HepG2 (cell line): ENCODE data around the gene RHBDF2. TPM values are rescaled to one million over a fixed set of nuclear protein-coding genes. Genes with fewer than 3 reads are reported as not detected.
A peak's percentile ranks its signal among the peaks of the same experiment; 100 is the strongest.

Experiments
- ATAD3A ChIP-seq: sonication (generic); formaldehyde crosslinking; IDR thresholded peaks from 2 replicates; pipeline ENCODE4 v1.4.0; 2020; ENCODE audit warnings: missing genetic modification reagents
- CERS6 ChIP-seq: sonication (generic); formaldehyde crosslinking; IDR thresholded peaks from 2 replicates; pipeline ENCODE4 v1.5.0; 2020; ENCODE audit warnings: missing genetic modification reagents
- DMTF1 ChIP-seq: sonication (generic); formaldehyde crosslinking; IDR thresholded peaks from 2 replicates; pipeline ENCODE4 v1.4.0; 2020; ENCODE audit warnings: mild to moderate bottlenecking, missing genetic modification reagents
- GATAD2A ChIP-seq: IDR thresholded peaks from 2 replicates; pipeline ENCODE4 v1.6.1; 2016
- GZF1 ChIP-seq: sonication (generic); formaldehyde crosslinking; IDR thresholded peaks from 2 replicates; pipeline ENCODE4 v1.5.1; 2020; ENCODE audit warnings: mild to moderate bottlenecking, missing genetic modification reagents
- IRF2 ChIP-seq: IDR thresholded peaks from 2 replicates; pipeline ENCODE4 v1.6.1; 2018; ENCODE audit warnings: missing genetic modification reagents, missing compliant biosample characterization
- NBN ChIP-seq: fragments of 450-650 bp; conservative IDR thresholded peaks from 2 replicates; pipeline ENCODE4 v1.6.1; 2017
- NFKB2 ChIP-seq: sonication (generic); formaldehyde crosslinking; IDR thresholded peaks from 2 replicates; pipeline ENCODE4 v1.4.0; 2020; ENCODE audit warnings: missing genetic modification reagents, borderline replicate concordance
- PAF1 ChIP-seq: IDR thresholded peaks from 2 replicates; pipeline ENCODE4 v1.6.1; 2016; ENCODE audit warnings: missing genetic modification reagents, missing compliant biosample characterization
- PHB2 ChIP-seq: fragments of 450-650 bp; IDR thresholded peaks from 2 replicates; pipeline ENCODE4 v1.6.1; 2018; ENCODE audit not compliant: partially characterized antibody
- PRPF4 ChIP-seq: fragments of 200-400 bp; formaldehyde crosslinking; IDR thresholded peaks from 2 replicates; pipeline ENCODE4 v1.6.1; 2016; ENCODE audit warnings: low read length, low read depth; ENCODE audit not compliant: poor library complexity, severe bottlenecking
- REL ChIP-seq: sonication (generic); formaldehyde crosslinking; conservative IDR thresholded peaks from 2 replicates; pipeline ENCODE4 v1.8.0; 2022; ENCODE audit warnings: mild to moderate bottlenecking, missing genetic modification reagents, moderate library complexity
- REST ChIP-seq, 2 experiments: IDR thresholded peaks; 2 replicates each; pipeline ENCODE4 v1.6.1; 2011 to 2012; ENCODE audit warnings: low read length in 2 of 2, borderline replicate concordance in 1 of 2, low read depth in 1 of 2, mild to moderate bottlenecking in 1 of 2, moderate library complexity in 1 of 2
- RFXAP ChIP-seq: sonication (generic); formaldehyde crosslinking; IDR thresholded peaks from 2 replicates; pipeline ENCODE4 v1.4.0; 2020; ENCODE audit warnings: missing genetic modification reagents, borderline replicate concordance
- SETDB1 ChIP-seq: sonication (generic); formaldehyde crosslinking; IDR thresholded peaks from 2 replicates; pipeline ENCODE4 v1.5.1; 2020; ENCODE audit warnings: missing genetic modification reagents, mild to moderate bottlenecking, borderline replicate concordance
- TBL1XR1 ChIP-seq: fragments of 150-350 bp; IDR thresholded peaks from 2 replicates; pipeline ENCODE4 v1.6.1; 2014; ENCODE audit warnings: borderline replicate concordance, low read length; ENCODE audit not compliant: partially characterized antibody
- ZNF672 ChIP-seq: sonication (generic); formaldehyde crosslinking; IDR thresholded peaks from 2 replicates; pipeline ENCODE4 v1.8.1; 2022; ENCODE audit warnings: missing genetic modification reagents
- ZNF687 ChIP-seq: sonication (generic); formaldehyde crosslinking; IDR thresholded peaks from 2 replicates; pipeline ENCODE4 v1.5.1; 2020; ENCODE audit warnings: mild to moderate bottlenecking, missing genetic modification reagents, moderate library complexity
- polyA plus RNA-seq, 8 experiments: library from polyadenylated mRNA; depleted of rRNA in 3 of 8; stranded (reverse) in 7 of 8; unstranded in 1 of 8; fragments of >200 nt; fragmentation: Illumina TruSeq in 4 of 8; extraction: Trizol in 4 of 8; gene quantifications; 2 replicates each; pipeline versions ENCODE4 v1.2.1 to v1.2.3, GENCODE V29; 2011 to 2016; ENCODE audit warnings: low read depth in 4 of 8, missing spikeins in 1 of 8, mixed read lengths in 1 of 8; ENCODE audit not compliant: insufficient read depth in 1 of 8
- total RNA-seq, 5 experiments: library from RNA; depleted of rRNA; stranded (reverse); fragments of >200 nt; fragmentation: Illumina TruSeq; extraction: Trizol; gene quantifications; 2 replicates each; pipeline ENCODE4 v1.2.3, GENCODE V29; 2016; ENCODE audit warnings: low read depth in 1 of 5

Gene RHBDF2
- total and polyA plus RNA-seq, 2 of the 13 experiments (the other 11 are each of a cell fraction or from before 2014, with no cell fraction given), result 7.8 to 24.2 TPM

- TF ChIP-seq REST (IDR thresholded peaks at IDR 0.05; ENCODE audit: borderline replicate concordance in 1 of 2, low read depth in 1 of 2, low read length in 2 of 2) (no peak), RFXAP (CRISPR knock-in tag) (no peak), GATAD2A (CRISPR knock-in tag) (peak; percentile 53; the same call in 1 of the 2 replicates), CERS6 (CRISPR knock-in tag) (no peak), GZF1 (no peak), NBN (no peak), ZNF687 (peak; percentile 94), REL (no peak), ZNF672 (CRISPR knock-in tag) (no peak), NFKB2 (CRISPR knock-in tag) (peak; percentile 70; the same call in 1 of the 2 replicates), TBL1XR1 (no peak), DMTF1 (CRISPR knock-in tag) (no peak), PAF1 (no peak; the same call in 1 of the 2 replicates), PHB2 (no peak), IRF2 (no peak), PRPF4 (no peak), ATAD3A (CRISPR knock-in tag) (no peak), SETDB1 (no peak)
These were observed 26.3 kb upstream of the RHBDF2 start (continued) for GRCh38 chr17:76527430-76528111.
